ENCODE measurements around the gene GFAP.

DNA sequence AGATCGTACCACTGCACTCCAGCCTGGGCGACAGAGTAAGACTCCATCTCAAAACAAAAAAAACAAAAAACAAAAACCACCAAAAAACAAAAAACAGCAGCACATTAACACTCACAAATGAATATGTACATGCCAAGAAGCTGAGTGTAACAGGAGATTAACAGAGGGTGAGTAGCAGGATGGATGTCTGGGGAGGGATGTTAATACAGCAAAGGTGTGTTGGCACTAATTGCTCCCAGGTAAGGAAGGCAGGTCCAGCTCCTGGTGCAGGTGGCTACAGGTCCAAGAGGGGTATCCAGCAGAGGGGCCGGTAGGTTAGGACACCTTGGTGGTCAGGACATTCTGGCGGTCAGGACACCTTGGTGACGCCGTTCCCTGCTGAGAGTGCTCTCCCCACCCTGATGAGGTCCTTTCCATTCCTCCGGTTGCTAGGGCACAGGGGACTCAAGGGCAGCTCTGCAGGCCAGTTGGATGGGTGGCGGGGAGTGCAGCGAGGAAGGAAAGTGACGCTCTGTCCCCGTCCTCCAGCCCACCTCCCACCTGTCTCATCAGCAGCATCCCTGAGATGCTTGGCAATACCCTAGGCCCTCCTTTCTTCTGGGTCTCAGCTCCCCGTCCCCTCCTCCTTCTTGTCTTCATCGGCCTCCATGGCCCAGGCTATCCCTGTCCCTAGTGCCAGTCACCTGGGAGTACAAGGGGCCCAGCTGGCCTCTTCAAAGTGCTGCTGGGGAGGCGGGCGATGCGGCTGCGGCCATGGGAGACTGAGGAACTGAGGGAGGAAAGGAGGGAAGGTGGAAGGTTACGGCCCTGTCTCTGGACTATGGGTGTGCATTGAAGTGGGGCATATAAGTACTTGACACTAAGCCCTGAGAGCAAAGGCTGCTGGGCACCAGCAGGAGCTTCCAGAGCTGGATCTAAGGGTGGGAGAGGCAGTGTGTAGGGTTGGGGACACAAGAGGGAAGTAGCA lies 10.7 kb upstream of the GFAP start:
- TF ChIP-seq MAX (IDR thresholded peaks at IDR 0.05; ENCODE audit: low read depth) (no peak), POLR2AphosphoS5 (IDR thresholded peaks at IDR 0.05; ENCODE audit: low read depth, low read length) (no peak), ZBTB33 (IDR thresholded peaks at IDR 0.05; ENCODE audit: borderline replicate concordance, low read depth) (no peak), RAD21 (IDR thresholded peaks at IDR 0.05; ENCODE audit: low read length) (no peak), YY1 (IDR thresholded peaks at IDR 0.05; ENCODE audit: low read depth) (no peak), FOXM1 (IDR thresholded peaks at IDR 0.05; ENCODE audit: low read depth) (no peak), EP300 (IDR thresholded peaks at IDR 0.05; ENCODE audit: borderline replicate concordance in 1 of 2, low read depth in 1 of 2, low read length in 1 of 2) (no peak)
- TF ChIP-seq, protein P1, sequence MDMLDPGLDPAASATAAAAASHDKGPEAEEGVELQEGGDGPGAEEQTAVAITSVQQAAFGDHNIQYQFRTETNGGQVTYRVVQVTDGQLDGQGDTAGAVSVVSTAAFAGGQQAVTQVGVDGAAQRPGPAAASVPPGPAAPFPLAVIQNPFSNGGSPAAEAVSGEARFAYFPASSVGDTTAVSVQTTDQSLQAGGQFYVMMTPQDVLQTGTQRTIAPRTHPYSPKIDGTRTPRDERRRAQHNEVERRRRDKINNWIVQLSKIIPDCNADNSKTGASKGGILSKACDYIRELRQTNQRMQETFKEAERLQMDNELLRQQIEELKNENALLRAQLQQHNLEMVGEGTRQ (IDR thresholded peaks at IDR 0.05; ENCODE audit: borderline replicate concordance, low read depth, low read length): no peak

All from SK-N-SH (cell line).